Measurements from ENCODE around the gene DOCK8. TPM values are rescaled to one million over a fixed set of nuclear protein-coding genes. Genes with fewer than 3 reads are reported as not detected.

Gene DOCK8
- total RNA-seq, 1 experiment from 2014 or later = 0.37 TPM

DNA sequence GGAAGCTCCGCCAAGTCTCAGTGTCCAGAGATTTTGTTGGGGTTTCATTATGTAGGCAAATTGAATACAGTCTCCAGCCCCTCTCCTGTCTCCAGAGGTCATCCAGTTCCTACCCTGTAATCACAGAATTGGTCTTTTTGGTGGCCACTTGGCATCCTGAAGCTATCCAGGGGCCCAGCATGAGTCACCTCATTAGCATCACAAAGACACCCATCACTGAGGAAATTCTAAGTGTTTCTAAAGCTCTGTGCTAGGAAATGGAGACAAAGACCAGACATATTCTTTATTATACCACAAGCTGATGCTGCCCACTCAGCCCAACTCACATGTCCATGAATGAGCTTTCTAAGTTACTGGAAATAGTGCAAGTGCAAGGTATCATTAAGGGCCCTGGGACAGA is 229.9 kb downstream of the DOCK8 start:
- intact Hi-C loops (cut with micrococcal nuclease) = no loop called here
- Histone ChIP-seq H3K9me3 (ENCODE audit: control insufficient read depth in 1 of 2, insufficient read depth in 1 of 2, low read depth in 1 of 2, low read length in 2 of 2) (no peaks in the 10 kb centered on the region), H3K27ac (ENCODE audit: low read depth, low read length) (no peak overlapping the region), H3K4me3 (replicated peaks in 1 of 2; ENCODE audit: low read depth in 1 of 2, low read length in 2 of 2) (no peak overlapping the region), H3K27me3 (ENCODE audit: insufficient read depth, low read length) (no peaks in the 10 kb centered on the region), H3K36me3 (ENCODE audit: control insufficient read depth in 1 of 2, insufficient read depth in 2 of 2, low read length in 2 of 2) (no peaks in the 10 kb centered on the region), H3K4me1 (ENCODE audit: control insufficient read depth in 1 of 2, insufficient read depth in 2 of 2, low read length in 2 of 2) (peaks cover 11 to 15% of the 10 kb centered on the region in 2 experiments), H3K9ac (ENCODE audit: low read length) (no peak overlapping the region), H3K9me2 (ENCODE audit: insufficient read depth) (no peaks in the 10 kb centered on the region), H4K20me1 (ENCODE audit: insufficient read depth) (no peaks in the 10 kb centered on the region), H3K79me2 (ENCODE audit: insufficient read depth, low read length) (no peaks in the 10 kb centered on the region), H3K4me2 (ENCODE audit: low read length) (no peak overlapping the region), H2AFZ (ENCODE audit: low read depth, low read length, poor library complexity, severe bottlenecking) (no peak overlapping the region)
- TF ChIP-seq JUND (IDR thresholded peaks at IDR 0.05) (no peak), REST (IDR thresholded peaks at IDR 0.05; ENCODE audit: low read depth) (no peak)
- ATAC-seq (no peak), DNase-seq (ENCODE audit: low read depth, low spot score) (no peak)
- ChIA-PET CTCF (no interaction called here), RAD21 (ENCODE audit: low non-redundant PET in 1 of 2, low total read pairs in 2 of 2, uncharacterized antibody in 2 of 2, unreplicated experiment in 2 of 2) (no interaction called here), POLR2A (no interaction called here)
- no TSS peak for BruUV-seq (replicated peaks)

DNA sequence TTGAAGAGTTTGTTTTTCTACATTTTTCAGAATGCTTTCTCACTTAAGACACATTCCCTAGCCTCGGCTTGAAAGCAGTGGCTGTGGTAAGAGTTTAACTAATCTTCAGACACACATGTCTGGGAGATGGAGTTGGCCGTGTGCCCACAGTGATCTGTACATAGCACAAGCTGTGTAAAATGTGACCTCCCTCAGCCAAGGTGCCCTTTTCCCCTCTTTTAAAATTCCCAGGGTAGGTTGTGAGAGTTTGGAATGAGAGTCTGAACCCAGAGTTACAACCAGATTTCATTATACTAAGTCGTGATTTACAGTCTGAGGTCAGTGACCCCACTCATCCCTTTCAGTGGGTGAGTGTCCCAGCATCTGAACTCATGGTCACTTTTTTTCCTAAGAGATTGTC is 230.4 kb downstream of the DOCK8 start:
- no TSS peak for BruUV-seq (replicated peaks)
- ChIA-PET CTCF (no interaction called here), POLR2A (no interaction called here), RAD21 (ENCODE audit: low non-redundant PET in 1 of 2, low total read pairs in 2 of 2, uncharacterized antibody in 2 of 2, unreplicated experiment in 2 of 2) (no interaction called here)
- ATAC-seq = no peak
- no peaks in the 10 kb centered on the region for H3K9me3 ChIP-seq (ENCODE audit: control insufficient read depth in 1 of 2, insufficient read depth in 1 of 2, low read depth in 1 of 2, low read length in 2 of 2)
- no peaks in the 10 kb centered on the region for H3K27me3 ChIP-seq (ENCODE audit: insufficient read depth, low read length)
- H3K4me3 ChIP-seq (replicated peaks in 1 of 2; ENCODE audit: low read depth in 1 of 2, low read length in 2 of 2) = no peak overlapping the region
- no peak overlapping the region for H3K9ac ChIP-seq (ENCODE audit: low read length)
- no peak overlapping the region for H3K27ac ChIP-seq (ENCODE audit: low read depth, low read length)
- no peak for TF ChIP-seq CEBPB (IDR thresholded peaks at IDR 0.05; ENCODE audit: low read depth)
- TF ChIP-seq POLR2AphosphoS5 (IDR thresholded peaks at IDR 0.05; ENCODE audit: low read depth, low read length) = no peak
- TF ChIP-seq TCF7L2 (IDR thresholded peaks at IDR 0.05; ENCODE audit: borderline replicate concordance, extremely low read depth, insufficient read depth, insufficient read length) = no peak
- no peak for TF ChIP-seq YY1 (IDR thresholded peaks at IDR 0.05; ENCODE audit: extremely low read depth, insufficient replicate concordance, low read depth, low read length)
- no peak for TF ChIP-seq POLR2A (IDR thresholded peaks at IDR 0.05; ENCODE audit: borderline replicate concordance, extremely low read depth, insufficient read depth, insufficient read length)
- TF ChIP-seq SRF (IDR thresholded peaks at IDR 0.05; ENCODE audit: low read depth) = no peak
- no peak for TF ChIP-seq ELF1 (IDR thresholded peaks at IDR 0.05; ENCODE audit: borderline replicate concordance, low read depth)
- TF ChIP-seq EZH2phosphoT487 (IDR thresholded peaks at IDR 0.05; ENCODE audit: borderline replicate concordance) = no peak
- TF ChIP-seq ZFX (IDR thresholded peaks at IDR 0.05) = no peak
- TF ChIP-seq REST (IDR thresholded peaks at IDR 0.05; ENCODE audit: low read depth) = no peak
- TF ChIP-seq CBX3 (IDR thresholded peaks at IDR 0.05; ENCODE audit: low read depth) = no peak
- no peak for TF ChIP-seq SIN3A (IDR thresholded peaks at IDR 0.05; ENCODE audit: low read depth)
- no peak for TF ChIP-seq EGR1 (IDR thresholded peaks at IDR 0.05; ENCODE audit: low read depth)
- TF ChIP-seq SP1 (IDR thresholded peaks at IDR 0.05; ENCODE audit: low read depth) = no peak
- no peak for TF ChIP-seq ZNF274 (IDR thresholded peaks at IDR 0.05; ENCODE audit: low read depth, low read length)
- no peaks in the 10 kb centered on the region for H3K79me2 ChIP-seq (ENCODE audit: insufficient read depth, low read length)
- no peaks in the 10 kb centered on the region for H4K20me1 ChIP-seq (ENCODE audit: insufficient read depth)
- no peaks in the 10 kb centered on the region for H3K9me2 ChIP-seq (ENCODE audit: insufficient read depth)
- no peak overlapping the region for H2AFZ ChIP-seq (ENCODE audit: low read depth, low read length, poor library complexity, severe bottlenecking)
- H3K4me2 ChIP-seq (ENCODE audit: low read length) = no peak overlapping the region
- intact Hi-C loops (cut with micrococcal nuclease) = no loop called here
- peaks cover 11 to 15% of the 10 kb centered on the region in 2 experiments for H3K4me1 ChIP-seq (ENCODE audit: control insufficient read depth in 1 of 2, insufficient read depth in 2 of 2, low read length in 2 of 2)
- no peak for DNase-seq (ENCODE audit: low read depth, low spot score)
- H3K36me3 ChIP-seq (ENCODE audit: control insufficient read depth in 1 of 2, insufficient read depth in 2 of 2, low read length in 2 of 2) = no peaks in the 10 kb centered on the region

Measured in HCT116 (cell line).